HG03571 (cell line): ENCODE data around the gene CD160.
"Not testable (repeated sequence)": the region's sequence is repeated elsewhere in the genome, so short reads cannot be mapped to it uniquely, and the experiment has no call there.

Experiments
- ATAC-seq: cut with Tn5 transposase; IDR thresholded peaks from one replicate; pipeline ENCODE4 v1.9.1; 2021; ENCODE audit not compliant: unreplicated experiment

Gene CD160

DNA sequence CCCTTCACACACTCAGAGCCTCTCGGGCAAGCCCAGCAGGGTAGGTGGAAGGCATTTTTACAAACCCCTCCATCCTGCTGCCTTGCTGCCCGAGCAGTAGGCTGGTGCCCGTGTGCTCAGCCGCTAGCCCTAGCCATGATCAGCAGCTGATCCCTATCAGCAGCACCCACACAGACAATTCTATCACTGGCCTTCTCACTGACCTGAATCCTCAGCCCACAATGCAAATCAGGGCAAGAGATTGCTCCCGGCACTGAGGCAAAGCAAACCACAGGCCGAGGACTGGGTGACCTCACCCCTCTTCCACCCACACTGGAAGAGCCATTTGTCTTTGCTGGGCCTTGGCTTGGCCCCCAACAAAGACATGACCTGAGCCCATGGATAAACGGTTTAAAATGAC lies 11.2 kb upstream of the CD160 start:
- no peak for ATAC-seq

DNA sequence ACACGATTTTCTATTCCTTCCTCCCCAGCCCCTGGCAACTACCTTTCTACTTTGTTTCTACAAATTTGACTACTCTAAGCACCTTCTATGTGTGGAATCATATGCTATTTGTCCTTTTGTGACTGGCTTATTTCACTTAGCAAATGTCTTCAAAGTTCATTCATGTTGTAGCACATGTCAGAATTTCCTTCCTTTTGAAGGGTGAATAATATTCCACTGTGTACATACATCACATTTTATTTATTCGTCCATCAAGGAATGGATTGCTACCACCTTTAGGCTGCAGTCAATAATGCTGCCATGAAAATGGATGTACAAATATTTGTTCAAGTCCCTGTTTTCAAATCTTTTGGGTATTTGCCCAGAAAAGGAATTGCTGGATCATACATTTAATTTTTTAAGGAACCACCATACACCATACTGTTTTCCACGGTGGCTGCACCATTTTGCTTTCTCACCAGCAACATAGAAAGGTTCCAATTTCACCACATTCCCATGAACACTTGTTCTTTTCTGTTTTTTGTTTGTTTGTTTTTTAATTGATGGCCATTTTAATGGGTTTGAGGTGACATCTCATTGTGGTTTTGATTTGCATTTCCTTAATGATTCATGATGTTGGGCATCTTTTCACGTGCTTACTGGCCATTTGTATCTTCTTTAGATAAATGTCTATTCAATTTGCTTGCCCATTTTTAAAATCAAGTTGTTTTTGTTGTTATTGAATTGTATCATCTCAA lies 8.8 kb upstream of the CD160 start:
- ATAC-seq: no peak

DNA sequence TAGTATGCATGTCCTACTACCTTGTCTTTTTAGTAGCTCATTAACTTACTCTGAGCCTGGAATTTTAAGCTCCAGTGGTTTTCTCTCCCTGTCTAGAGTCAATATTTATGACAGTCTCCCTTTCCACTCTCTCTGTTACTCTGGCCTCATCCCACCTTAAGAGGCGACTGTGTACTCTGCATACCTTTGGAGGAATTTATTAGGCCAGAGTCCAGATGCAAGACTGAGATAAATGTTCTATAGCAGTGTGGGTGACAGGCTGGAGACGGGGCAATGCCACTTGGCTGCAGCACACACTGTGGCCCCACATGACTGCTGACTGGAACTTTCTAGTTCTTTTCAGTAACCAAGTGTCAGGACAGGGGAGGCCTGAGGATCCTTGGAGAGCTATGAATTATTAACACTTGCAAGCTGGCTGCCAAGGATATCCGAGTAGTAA lies 8.1 kb upstream of the CD160 start:
- no peak for ATAC-seq

DNA sequence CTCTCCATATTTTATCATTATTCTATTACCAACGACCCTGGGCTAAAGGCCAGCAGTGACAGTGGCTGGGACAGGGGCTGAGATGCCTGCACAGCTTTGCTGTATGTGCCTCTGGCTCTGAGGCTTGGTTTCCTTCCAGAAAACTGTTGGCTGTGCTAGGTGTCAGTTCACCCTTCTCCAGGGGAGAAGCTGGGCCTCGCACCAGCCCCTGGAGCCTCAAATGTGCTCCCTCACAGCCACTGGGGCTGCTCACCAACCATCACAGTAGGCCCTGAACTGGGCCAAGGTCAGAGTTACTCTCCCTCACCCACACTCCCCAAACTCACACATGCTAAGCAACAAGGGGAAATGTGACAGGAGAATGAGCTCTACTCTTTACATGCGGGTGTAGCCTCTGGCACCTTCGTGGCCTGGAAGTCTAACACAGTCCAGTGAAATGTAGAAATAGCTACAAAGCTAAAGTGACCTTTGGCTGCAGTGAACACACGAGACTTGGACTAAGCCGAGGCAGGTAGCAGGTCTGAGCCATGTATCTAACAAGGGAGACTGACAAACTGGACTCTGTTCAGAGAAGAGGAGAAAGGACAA lies 4.7 kb upstream of the CD160 start:
- no peak for ATAC-seq

DNA sequence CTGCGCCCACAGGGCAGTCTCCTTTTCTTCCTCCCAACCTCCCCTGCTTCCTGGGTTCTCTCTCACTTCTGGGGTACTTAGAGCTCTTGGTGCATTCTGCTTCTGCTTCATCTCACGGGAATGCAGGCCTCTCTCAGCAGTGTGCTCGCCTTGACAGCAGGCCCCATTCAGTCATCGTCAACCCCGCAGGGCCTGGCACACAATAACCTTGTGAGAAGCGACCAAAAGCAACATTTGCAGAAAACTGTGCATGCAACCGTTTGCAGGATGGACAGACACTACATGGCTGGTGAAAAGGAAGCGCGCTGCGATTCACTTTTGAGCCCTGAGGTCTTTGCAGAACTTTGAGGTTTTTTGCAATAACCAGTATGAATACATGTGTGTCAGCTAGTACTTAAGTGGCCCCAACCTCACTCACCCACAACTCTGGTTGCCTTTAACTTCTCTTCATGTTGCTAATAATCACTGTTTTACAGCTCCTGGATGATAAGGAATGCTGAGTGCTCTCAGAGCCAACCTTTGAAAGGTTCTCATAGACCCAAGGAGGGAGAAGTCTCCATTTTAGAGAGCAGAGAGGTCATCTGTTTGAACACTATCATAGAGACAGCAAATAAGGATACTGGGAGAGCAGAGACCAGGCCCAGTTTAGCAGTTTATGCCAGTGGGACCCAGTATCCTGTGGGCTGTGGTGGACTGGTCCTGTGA lies 2.5 kb upstream of the CD160 start:
- ATAC-seq: no peak

DNA sequence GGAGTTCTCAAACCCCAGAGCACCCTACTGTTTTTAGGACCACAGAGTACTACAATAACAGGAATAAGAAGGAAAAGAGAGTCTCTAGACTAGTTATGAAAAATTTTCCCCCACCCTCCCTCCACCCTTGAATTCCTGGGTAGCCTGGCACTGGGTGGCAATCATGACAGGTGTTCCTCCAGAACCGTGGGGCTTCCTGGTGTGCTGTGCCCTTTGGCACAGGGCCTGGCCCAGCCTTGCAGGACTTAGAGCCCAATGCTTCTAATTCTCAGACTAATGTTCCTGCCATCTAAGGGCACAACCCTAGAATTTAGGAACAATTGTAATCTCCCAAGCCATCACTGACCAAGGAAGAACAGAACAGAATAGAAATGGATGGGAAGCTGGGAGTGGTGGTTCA lies 1.5 kb upstream of the CD160 start:
- no peak for ATAC-seq

DNA sequence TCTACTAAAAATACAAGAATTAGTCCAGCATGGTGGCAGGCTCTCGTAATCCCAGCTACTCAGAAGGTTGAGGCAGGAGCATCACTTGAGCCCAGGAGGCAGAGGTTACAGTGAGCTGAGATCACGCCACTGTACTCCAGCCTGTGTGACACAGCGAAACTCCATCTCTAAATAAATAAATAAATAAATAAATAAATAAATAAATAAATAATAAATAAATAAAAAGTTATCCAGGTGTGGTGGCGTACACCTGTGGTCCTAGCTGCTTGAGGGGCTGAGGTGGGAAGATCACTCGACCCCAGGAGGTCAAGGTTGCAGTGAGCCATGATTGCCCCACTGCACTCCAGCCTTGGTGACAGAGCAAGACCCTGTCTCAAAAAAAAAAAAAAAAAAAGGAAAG lies 834 bp upstream of the CD160 start:
- not testable (repeated sequence) for ATAC-seq

DNA sequence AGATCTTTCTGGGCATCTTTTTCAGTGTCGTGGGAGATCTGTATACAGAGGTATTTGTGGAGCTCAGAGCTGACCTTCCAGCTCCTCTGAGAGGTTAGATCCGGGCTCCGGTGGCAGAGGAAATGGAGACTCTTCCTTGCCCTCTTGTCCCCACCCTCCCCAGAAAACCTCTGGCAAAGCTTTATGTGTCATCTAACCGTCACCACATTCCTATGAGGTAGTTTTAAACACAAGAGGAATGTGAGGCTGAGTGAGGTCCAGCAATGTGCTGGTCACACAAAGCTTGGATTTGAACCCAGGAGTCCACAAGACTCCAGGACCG lies 1.2 kb downstream of the CD160 start:
- ATAC-seq: no peak

DNA sequence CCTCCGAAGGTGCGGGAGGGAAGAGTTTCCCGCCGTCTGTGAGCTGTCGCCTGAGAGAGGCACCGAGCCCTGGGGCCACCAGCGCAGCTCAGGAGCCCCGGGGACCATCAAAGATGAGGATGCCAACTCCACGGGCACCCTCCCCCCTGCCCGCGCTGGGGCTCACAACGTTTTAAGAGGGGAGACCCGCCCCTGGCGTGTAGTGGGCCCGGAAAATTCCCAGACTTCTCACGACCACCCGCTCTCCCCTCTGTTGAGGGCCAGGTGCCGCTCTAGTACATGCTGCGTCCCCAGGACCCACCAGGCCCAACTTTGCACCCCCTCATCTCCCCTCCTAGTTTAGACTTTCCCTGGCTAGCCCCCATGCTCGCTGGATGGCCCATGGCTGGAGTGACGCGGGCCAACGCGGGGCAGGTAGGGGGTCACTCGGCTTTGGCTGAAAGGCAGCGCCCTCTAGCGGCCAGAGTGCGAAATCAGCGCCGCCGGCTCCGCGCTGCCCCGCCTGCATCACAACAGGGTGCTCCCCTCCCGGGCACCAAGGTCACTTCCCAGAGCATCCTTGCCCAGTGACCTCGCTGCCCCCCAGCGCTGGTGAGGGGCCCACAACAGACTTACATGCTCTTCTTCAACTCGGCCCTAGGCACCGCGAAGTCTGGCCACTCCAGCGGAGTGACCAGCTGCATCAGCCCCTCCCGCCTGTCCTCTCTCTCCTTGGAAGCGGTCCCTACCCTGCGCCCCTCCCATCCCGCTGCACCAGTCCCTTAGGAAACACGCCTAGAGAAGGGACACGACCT lies 1.8 kb downstream of the CD160 start:
- ATAC-seq: no peak

DNA sequence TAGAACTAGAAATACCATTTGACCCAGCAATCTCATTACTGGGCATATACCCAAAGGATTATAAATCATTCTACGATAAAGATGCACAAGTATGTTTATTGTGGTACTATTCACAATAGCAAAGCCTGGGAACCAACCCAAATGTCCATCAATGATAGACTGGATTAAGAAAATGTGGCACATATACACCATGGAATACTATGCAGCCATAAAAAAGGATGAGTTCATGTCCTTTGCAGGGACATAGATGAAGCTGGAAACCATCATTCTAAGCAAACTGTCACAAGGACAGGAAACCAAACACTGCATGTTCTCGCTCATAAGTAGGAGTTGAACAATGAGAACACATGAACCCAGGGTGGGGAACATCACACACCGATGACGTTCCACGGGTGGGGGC lies 6.9 kb downstream of the CD160 start:
- ATAC-seq: not testable (repeated sequence)

DNA sequence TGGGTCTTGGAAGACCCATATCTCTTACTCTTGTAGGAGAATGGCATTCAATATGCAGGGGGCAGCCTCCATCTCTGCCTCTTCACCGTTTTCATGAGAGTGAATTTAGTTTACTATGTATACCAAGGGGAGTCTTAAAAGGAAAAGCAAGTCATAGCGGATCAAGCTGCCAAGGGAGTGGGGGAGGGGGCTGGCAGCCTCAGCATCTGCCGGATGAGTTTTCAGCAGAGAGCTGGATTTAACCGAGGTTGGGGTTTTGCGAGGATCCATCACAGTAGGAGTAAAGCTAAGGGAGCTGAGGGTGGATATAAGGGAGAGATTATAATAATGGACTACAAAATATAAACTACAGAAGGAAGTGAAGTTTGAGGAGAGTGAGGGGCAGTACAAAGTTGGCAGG lies 9.9 kb downstream of the CD160 start:
- no peak for ATAC-seq

DNA sequence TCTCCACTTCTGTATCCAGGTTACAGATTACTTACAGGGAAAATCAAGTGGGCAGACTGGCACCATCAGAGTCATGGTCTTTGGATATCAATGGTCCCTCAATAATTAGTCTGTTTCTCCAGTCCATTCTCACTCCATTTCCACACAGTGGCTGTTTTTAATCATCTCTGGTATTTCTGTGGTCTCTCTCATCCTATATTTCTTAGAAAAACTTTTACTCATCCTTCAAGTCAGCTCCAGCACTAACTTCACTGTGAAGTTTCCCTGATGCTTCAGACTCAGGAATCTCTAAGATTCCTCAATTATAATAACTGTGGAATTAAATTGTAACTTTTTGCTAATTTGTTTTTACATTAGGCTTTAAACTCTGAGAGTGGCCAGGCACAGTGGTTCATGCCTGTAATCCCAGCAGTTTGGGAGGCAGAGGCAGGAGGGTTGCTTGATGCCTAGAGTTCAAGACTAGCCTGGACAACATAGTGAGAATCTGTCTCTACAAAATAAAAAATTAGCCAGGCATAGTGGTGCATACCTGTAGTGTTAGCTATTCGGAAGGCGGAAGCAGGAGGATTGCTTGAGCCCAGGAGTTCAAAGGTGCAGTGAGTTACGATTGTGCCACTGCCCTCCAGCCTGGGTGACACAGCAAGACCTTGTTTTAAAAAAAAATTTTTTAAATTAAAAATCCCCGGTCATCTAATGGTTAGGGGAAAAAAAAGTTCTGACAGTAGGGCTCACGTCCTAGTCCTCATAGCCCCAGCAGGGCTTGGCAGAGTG lies 10.6 kb downstream of the CD160 start:
- no peak for ATAC-seq

DNA sequence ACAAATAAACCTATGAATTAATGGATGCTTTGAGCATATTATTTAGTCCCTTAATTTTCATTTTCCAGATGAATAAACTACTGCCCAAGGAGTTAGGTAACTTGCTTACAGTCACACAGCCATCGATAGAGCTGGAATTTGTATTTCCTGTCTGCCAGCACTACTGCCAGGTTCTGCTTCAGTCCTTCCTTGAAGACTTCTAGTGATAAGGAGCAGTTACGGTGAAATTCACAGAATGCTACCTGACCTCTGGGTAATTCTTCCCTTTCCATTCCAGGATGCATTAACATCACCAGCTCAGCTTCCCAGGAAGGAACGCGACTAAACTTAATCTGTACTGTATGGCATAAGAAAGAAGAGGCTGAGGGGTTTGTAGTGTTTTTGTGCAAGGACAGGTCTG lies 11.2 kb downstream of the CD160 start:
- ATAC-seq: no peak

DNA sequence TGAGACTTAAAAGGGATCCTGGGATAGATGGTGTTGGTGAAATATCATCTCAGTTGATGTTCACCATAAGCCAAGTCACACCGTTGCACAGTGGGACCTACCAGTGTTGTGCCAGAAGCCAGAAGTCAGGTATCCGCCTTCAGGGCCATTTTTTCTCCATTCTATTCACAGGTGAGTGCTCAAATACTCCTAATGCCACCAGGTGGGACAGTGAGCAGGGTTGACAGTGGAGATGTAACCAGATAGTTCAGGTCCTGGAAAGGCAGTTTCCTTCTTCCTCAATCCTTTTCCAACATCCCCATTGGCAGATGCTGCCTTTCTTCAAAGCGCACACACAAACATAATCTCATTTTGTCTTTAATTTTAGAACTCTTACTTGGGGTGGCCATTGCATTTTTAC lies 11.6 kb downstream of the CD160 start:
- ATAC-seq: no peak

DNA sequence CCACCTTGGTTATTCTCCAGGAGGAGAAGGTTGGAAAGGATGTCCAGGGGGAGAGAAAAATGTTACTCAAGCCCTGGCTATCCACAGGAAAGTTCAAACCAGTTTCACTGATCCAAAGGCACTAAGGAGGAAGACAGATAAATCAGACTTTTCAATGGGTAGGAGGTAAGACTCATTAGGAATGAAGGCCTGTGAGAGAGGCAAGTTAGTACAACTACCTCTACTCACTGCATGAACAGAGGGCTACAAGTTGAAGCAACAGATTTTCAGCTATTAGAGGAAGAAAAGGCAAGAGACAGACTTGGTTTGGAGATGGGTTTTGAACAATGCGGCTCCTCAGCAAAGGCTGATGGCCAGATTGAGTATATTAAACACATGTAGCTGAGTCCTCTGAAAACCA lies 16.9 kb downstream of the CD160 start:
- no peak for ATAC-seq

DNA sequence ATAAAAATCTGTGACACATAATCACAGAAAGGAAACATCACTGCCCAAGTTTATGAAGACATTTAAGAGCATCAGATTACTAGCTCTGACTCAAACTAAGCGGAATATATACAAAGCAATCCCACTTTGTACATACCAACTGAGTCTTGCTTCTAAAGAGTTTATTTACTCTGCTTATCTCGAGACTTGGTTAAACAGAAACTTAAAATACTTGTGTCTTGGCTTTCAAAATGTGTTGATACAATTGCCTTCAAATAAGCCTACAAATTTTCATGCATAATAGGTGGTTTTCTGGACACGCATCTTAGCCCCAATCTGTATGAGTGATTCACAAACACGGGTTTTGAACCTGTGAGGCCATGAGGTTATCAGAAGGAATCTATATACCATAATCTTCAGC lies 21.0 kb downstream of the CD160 start:
- no peak for ATAC-seq

DNA sequence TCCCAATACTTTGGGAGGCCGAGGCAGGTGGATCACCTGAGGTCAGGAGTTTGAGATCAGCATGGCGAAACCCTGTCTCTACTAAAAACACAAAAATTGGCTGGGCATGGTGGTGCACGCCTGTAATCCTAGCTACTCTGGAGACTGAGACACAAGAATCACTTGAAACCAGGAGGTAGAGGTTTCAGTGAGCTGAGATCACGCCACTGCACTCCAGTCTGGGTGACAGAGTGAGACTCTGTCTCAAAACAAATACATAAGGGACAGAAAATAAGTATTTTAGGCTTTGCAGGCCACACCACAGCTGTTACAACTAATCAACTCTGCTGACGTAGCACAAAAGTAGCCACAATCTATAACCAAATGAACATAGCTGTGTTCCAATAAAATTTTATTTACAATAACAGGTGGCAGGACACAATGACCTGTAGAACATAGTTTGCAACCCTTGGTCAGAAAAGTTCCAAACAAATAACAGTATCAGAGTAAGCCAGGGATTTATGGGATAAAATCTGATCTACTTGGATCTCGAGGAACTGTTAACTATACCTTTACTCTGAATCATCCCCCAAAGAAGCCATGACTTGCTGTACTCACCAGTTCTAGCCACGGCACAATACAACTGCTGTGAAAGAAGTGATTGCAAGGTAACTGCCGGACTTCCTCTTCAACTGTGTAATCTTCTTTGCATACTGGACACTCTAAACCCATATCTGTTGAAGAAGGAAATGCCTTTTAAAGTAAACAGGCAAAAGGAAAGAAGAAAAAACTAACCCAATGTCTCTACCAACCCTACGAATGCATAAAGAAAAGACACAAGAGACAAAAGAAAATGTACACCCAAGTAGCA lies 28.3 kb downstream of the CD160 start:
- ATAC-seq: no peak

DNA sequence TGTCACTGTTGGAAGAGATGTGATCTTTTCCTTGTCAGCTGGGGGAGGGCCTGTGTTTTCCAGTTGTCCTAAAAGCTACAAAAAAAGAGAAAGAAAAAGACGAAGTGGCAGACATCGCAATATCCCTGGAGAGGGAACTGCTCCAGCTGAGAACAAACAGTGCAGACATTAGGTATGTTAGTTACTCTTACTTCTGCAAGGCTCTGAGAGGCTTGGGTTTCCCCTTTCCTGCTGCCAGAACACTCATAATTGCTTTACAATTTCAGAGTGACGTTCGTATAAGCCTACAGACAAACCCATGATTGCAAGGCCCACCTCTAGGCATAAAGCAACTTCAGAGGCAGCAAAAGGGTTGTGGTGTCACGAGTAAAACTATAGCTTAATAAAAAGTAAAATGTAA lies 31.1 kb downstream of the CD160 start:
- no peak for ATAC-seq

DNA sequence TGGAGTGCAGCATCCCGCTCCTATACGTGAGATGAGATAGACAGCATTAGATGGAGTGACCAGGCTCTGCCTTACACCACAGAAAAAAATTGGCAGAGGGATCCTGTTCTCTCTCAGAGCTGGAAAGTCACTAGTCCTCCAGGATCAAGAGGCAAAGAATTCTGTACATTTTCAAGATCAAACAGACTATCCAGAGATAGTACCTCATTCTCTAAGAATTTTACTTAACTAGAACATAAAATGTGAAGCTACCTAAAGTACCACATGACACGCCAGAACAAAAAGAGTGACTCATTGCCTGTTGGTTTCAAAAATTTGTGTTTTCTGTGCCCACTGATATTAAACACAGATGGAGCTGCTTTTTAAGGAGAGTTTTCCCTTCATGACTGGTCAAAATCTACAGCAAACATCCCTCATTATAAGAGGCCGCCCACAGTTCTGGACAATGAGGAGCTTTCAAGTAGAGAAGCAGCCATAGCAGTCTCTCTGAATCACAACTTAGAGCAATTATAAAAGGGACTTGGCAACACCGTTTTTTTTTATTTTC lies 32.3 kb downstream of the CD160 start:
- ATAC-seq: no peak

DNA sequence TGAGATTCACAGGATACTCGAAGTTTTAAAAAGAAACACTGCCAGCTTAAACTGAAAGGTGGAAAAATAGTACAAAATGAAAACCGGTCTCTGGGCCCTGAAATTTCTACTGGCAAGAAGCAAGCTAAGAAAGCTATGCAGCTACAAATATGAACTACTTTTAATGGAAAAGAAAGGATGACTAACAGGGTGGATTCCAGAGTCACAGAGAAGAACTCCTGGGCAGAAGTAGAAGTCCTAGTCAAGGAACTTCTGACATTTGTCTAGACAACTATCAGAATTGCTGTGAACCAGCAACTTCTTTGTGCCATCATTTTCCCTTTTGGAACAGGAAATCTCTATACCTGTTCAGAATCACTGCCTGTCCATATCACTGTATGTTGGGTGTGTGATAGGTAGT lies 38.1 kb downstream of the CD160 start:
- no peak for ATAC-seq
